Activated T-helper 17 cell treated with anti-CD3 and anti-CD28 coated beads, Interleukin-2, amount 50 U/mL, for 72 hours (primary cell): ENCODE measurements around the gene CDC42BPB. TPM values are rescaled to one million over a fixed set of nuclear protein-coding genes. Genes with fewer than 3 reads are reported as not detected.
"Not testable (repeated sequence)": the region's sequence is repeated elsewhere in the genome, so short reads cannot be mapped to it uniquely, and the experiment has no call there.

Experiments used
- ATAC-seq: fragments of 150-1000 bp; cut with Tn5 transposase; replicated peaks from 2 replicates; pipeline ENCODE4 v1.10.0; 2021; ENCODE audit warnings: mild to moderate bottlenecking, moderate library complexity
- H3K27ac Mint-ChIP-seq: one replicate; pipeline ENCODE4 v1.8.0; 2022; ENCODE audit warnings: mixed read lengths
- H3K27me3 Mint-ChIP-seq: one replicate; pipeline ENCODE4 v1.8.0; 2022; ENCODE audit warnings: mixed read lengths
- H3K36me3 Mint-ChIP-seq: one replicate; pipeline ENCODE4 v1.8.0; 2022; ENCODE audit warnings: low read depth, mild to moderate bottlenecking, mixed read lengths
- H3K4me1 Mint-ChIP-seq: one replicate; pipeline ENCODE4 v1.8.0; 2022; ENCODE audit warnings: mixed read lengths
- H3K4me3 Mint-ChIP-seq: one replicate; pipeline ENCODE4 v1.8.0; 2022; ENCODE audit warnings: mild to moderate bottlenecking, mixed read lengths
- H3K9me3 Mint-ChIP-seq: one replicate; pipeline ENCODE4 v1.8.0; 2022; ENCODE audit warnings: mixed read lengths
- total RNA-seq, 2 donors: library from RNA; stranded (reverse); gene quantifications; one replicate each; pipeline ENCODE4 v1.2.3, GENCODE V29; 2022

CDC42BPB gene
- total RNA-seq, 2 donors from 2014 or later = 7.2 to 7.3 TPM

DNA sequence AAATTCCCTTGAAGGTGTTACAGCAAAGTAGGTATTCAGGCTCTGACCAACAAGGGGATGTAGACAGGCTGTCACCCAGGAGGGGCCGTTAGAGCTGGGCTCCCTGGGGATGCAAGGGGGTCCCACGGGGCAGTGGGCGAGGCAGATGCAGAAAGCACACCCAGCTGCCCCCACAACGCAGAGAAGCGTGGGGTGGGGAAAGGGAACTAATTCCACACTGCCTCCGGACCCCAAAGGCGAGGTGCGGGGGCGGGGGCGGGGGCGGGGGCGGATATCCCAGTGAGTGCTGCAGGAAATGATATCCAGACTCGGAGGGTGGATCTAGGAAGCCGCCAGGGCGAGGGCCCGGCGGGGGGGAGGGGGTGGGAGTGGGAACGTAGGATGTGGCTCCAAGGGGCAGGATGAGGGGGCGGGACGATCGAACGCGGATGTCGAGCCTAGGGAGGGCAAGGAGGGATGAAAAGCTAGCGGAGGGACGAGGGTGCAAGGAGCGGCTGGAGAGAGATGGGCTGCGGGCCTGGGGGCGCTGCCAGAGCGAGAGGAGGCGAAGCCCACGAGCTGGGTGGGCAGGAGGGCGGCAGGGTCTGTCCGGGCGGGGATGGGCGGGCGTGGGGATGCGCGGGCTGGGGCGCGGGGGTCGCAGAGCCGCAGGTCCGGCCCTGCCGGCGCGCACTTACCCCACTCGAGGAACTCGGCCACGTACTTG is 874 bp downstream of the CDC42BPB start:
- no peaks in the 10 kb centered on the region for H3K36me3 Mint-ChIP-seq
- peak overlapping the region; percentile 67 for H3K4me3 Mint-ChIP-seq
- H3K9me3 Mint-ChIP-seq = no peaks in the 10 kb centered on the region
- no peaks in the 10 kb centered on the region for H3K27me3 Mint-ChIP-seq
- ATAC-seq = no peak
- no peak overlapping the region for H3K27ac Mint-ChIP-seq
- no peaks in the 10 kb centered on the region for H3K4me1 Mint-ChIP-seq

GRCh38 chr14:103055695-103056094 is 1.7 kb downstream of the CDC42BPB start:
- ATAC-seq = no peak
- H3K4me1 Mint-ChIP-seq = no peaks in the 10 kb centered on the region
- H3K9me3 Mint-ChIP-seq = no peaks in the 10 kb centered on the region
- H3K27ac Mint-ChIP-seq = no peak overlapping the region
- no peaks in the 10 kb centered on the region for H3K27me3 Mint-ChIP-seq
- peak overlapping the region; percentile 67 for H3K4me3 Mint-ChIP-seq
- no peaks in the 10 kb centered on the region for H3K36me3 Mint-ChIP-seq

DNA sequence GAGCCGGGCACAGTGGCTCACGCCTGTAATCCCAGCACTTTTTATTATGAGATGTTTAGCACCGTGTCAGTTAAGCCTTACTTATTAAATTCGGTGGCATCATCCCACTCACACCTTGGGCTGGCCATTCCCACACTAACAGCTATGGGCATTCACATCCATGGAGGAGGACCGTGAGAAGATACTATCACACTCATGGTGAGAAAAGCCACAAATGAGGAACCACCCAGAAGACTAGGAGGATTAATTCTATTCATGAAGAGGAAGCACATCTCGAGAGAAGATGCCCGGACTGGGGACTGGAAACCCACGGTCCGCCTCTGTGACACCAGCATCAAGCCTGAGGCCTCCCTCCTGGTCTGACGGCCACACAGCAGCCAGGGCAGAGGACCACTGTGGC is 4.9 kb downstream of the CDC42BPB start:
- no peak for ATAC-seq
- Mint-ChIP-seq H3K4me1 (no peaks in the 10 kb centered on the region), H3K27ac (no peak overlapping the region), H3K4me3 (no peak overlapping the region), H3K9me3 (no peaks in the 10 kb centered on the region), H3K36me3 (no peaks in the 10 kb centered on the region), H3K27me3 (no peaks in the 10 kb centered on the region)

- no peak overlapping the region for H3K27ac Mint-ChIP-seq
- H3K27me3 Mint-ChIP-seq = no peaks in the 10 kb centered on the region
- no peaks in the 10 kb centered on the region for H3K4me1 Mint-ChIP-seq
- H3K9me3 Mint-ChIP-seq = no peaks in the 10 kb centered on the region
- no peaks in the 10 kb centered on the region for H3K36me3 Mint-ChIP-seq
- ATAC-seq = no peak
- H3K4me3 Mint-ChIP-seq = no peak overlapping the region
Measured at GRCh38 chr14:103050935-103051334, 6.4 kb downstream of the CDC42BPB start.

GRCh38 chr14:103047453-103047852 is 9.9 kb downstream of the CDC42BPB start:
- not testable (repeated sequence) for H3K27me3 Mint-ChIP-seq, ATAC-seq, H3K9me3 Mint-ChIP-seq, H3K4me1 Mint-ChIP-seq, H3K27ac Mint-ChIP-seq, H3K4me3 Mint-ChIP-seq, H3K36me3 Mint-ChIP-seq

DNA sequence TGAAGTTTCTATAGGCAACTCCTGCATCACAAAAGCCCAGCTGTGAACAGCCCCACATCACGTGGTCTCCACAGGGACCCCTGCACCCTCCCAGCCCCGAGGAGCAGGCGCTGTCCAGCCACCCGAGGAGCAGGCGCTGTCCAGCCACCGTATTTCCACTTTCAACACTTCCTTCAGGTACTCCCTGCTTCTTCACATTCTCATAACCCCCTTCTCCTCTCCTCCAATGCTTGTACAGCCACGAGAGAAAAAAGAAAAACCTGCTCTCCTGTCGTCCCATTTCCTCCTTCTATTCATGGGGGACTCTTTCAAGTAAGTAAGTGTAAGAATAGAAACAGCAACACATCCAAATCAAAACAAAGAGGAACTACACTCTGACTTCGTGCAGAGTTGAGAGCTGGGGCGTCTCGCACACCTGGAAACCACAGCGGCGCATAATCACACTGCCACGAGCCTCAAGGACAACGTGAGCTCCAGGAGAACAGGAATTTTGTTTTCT is 11.9 kb downstream of the CDC42BPB start:
- no peaks in the 10 kb centered on the region for H3K9me3 Mint-ChIP-seq
- no peaks in the 10 kb centered on the region for H3K36me3 Mint-ChIP-seq
- H3K27me3 Mint-ChIP-seq = no peaks in the 10 kb centered on the region
- H3K4me1 Mint-ChIP-seq = peaks cover 4% of the 10 kb centered on the region
- ATAC-seq = no peak
- H3K4me3 Mint-ChIP-seq = peak overlapping the region; percentile 17
- no peak overlapping the region for H3K27ac Mint-ChIP-seq

DNA sequence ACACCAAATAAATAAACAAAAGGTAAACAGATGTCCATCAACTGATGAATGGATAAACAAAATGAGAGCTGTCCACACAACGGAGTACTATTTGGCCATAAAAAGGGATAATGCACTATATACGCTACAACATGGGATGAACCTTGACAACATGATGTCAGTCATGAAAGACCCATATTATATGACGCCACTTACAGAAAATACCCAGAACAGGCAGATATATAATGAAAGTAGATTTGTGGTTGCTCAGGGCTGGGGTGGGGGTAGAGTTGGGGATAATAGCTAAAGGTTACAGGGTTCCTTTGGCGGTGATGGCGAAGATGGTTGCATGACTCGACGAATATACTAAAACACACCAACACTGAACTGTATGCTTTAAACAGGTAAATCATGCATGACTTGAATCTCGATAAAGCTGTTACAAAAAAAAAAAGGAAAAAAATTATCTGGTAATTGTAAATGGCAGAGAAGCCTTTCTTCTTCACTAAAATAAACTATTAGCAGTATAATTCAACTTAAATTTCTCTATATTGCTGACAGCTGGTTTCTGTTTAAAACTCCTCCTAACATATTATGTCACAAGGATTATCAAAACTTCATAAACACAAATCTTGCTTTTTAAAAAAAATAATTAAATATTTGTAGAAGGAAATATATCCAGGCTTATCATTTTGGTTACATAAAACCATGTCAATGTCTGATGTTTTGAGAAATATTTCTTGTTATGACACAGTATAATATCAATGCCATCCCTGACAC is 13.9 kb downstream of the CDC42BPB start:
- H3K27me3 Mint-ChIP-seq = no peaks in the 10 kb centered on the region
- ATAC-seq = no peak
- no peak overlapping the region for H3K27ac Mint-ChIP-seq
- no peak overlapping the region for H3K4me3 Mint-ChIP-seq
- no peaks in the 10 kb centered on the region for H3K36me3 Mint-ChIP-seq
- no peaks in the 10 kb centered on the region for H3K9me3 Mint-ChIP-seq
- H3K4me1 Mint-ChIP-seq = peaks cover 4% of the 10 kb centered on the region

GRCh38 chr14:103041464-103041863 is 15.9 kb downstream of the CDC42BPB start:
- H3K9me3 Mint-ChIP-seq = no peaks in the 10 kb centered on the region
- H3K27me3 Mint-ChIP-seq = no peaks in the 10 kb centered on the region

GRCh38 chr14:103033681-103034096 is 23.7 kb downstream of the CDC42BPB start:
- Mint-ChIP-seq H3K4me1 (no peaks in the 10 kb centered on the region), H3K27ac (no peak overlapping the region), H3K9me3 (no peaks in the 10 kb centered on the region), H3K36me3 (no peaks in the 10 kb centered on the region), H3K27me3 (no peaks in the 10 kb centered on the region), H3K4me3 (no peak overlapping the region)
- ATAC-seq = no peak

More at GRCh38 chr14:103041464-103041863, 15.9 kb downstream of the CDC42BPB start:
- H3K4me3 Mint-ChIP-seq = no peak overlapping the region
- H3K36me3 Mint-ChIP-seq = no peaks in the 10 kb centered on the region
- ATAC-seq = no peak
- H3K27ac Mint-ChIP-seq = no peak overlapping the region
- peaks cover 4% of the 10 kb centered on the region for H3K4me1 Mint-ChIP-seq

DNA sequence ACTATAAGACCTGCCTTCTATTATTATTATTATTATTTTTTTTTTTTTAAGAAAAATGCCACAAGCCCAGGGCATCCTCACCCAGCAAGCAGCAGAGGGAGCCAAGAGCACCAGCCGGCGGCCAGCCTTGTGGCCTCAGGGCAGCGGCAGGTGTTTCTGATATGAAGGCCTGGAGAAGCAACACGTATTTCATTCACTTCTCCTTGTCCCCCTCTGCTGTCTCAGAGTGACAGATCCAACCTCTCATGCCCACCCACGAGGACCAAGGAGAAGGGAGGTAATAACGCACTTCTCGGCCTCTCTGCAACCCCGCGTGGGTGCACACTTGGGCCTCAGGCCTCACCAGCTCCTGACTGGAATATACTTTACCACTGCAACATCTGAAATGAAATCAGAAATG is 25.4 kb downstream of the CDC42BPB start:
- ATAC-seq = no peak
- no peaks in the 10 kb centered on the region for H3K9me3 Mint-ChIP-seq
- H3K27me3 Mint-ChIP-seq = no peaks in the 10 kb centered on the region
- H3K36me3 Mint-ChIP-seq = no peaks in the 10 kb centered on the region
- H3K27ac Mint-ChIP-seq = no peak overlapping the region
- H3K4me3 Mint-ChIP-seq = no peak overlapping the region
- no peaks in the 10 kb centered on the region for H3K4me1 Mint-ChIP-seq

GRCh38 chr14:103031566-103031911 is 25.8 kb downstream of the CDC42BPB start:
- Mint-ChIP-seq H3K27ac (no peak overlapping the region), H3K36me3 (no peaks in the 10 kb centered on the region), H3K27me3 (no peaks in the 10 kb centered on the region), H3K4me1 (no peaks in the 10 kb centered on the region), H3K4me3 (no peak overlapping the region), H3K9me3 (no peaks in the 10 kb centered on the region)
- ATAC-seq = no peak

- Mint-ChIP-seq H3K36me3 (no peaks in the 10 kb centered on the region), H3K9me3 (no peaks in the 10 kb centered on the region)
Measured at GRCh38 chr14:103030741-103031565, 26.4 kb downstream of the CDC42BPB start.

GRCh38 chr14:103029936-103030335 is 27.4 kb downstream of the CDC42BPB start:
- H3K36me3 Mint-ChIP-seq = no peaks in the 10 kb centered on the region
- no peak for ATAC-seq
- no peak overlapping the region for H3K27ac Mint-ChIP-seq
- H3K9me3 Mint-ChIP-seq = no peaks in the 10 kb centered on the region
- no peak overlapping the region for H3K4me3 Mint-ChIP-seq
- no peaks in the 10 kb centered on the region for H3K27me3 Mint-ChIP-seq
- no peaks in the 10 kb centered on the region for H3K4me1 Mint-ChIP-seq

More at GRCh38 chr14:103030741-103031565, 26.4 kb downstream of the CDC42BPB start:
- H3K4me1 Mint-ChIP-seq = no peaks in the 10 kb centered on the region
- H3K27me3 Mint-ChIP-seq = no peaks in the 10 kb centered on the region
- no peak overlapping the region for H3K27ac Mint-ChIP-seq
- ATAC-seq = no peak
- no peak overlapping the region for H3K4me3 Mint-ChIP-seq

DNA sequence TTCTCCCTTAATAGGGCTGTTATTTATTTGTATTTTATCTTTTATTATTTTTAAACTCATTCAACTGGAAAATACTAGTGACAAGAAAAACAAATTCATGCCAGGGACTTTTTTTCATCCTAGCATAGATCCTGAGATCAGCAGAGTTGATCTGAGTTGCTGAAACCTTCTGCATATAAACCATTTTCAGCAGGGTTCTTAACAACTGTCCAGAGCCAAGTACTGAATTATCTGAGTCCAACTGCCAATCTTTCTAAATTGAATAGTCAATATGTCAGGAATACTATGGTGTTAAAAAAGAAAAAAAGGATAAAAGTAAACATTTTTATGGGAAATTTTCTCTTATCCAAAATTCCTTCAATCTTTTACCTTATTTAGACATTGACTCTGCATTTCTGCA is 28.6 kb downstream of the CDC42BPB start:
- H3K27ac Mint-ChIP-seq = no peak overlapping the region
- no peak for ATAC-seq
- no peaks in the 10 kb centered on the region for H3K9me3 Mint-ChIP-seq
- no peaks in the 10 kb centered on the region for H3K36me3 Mint-ChIP-seq
- no peak overlapping the region for H3K4me3 Mint-ChIP-seq
- H3K4me1 Mint-ChIP-seq = no peaks in the 10 kb centered on the region
- H3K27me3 Mint-ChIP-seq = no peaks in the 10 kb centered on the region
